CD14-positive monocyte (primary cell): ENCODE data around the gene TESPA1. TPM values are rescaled to one million over a fixed set of nuclear protein-coding genes. Genes with fewer than 3 reads are reported as not detected.
"Not testable (repeated sequence)": the region's sequence is repeated elsewhere in the genome, so short reads cannot be mapped to it uniquely, and the experiment has no call there.

ENCODE experiments used
- DNase-seq, 3 donors: peaks; one replicate each; pipeline ENCODE4 v3.0.0-alpha.2; 2011 to 2022
- H2AFZ ChIP-seq: 2 replicates; pipeline ENCODE4 v1.6.0; 2012; ENCODE audit warnings: mild to moderate bottlenecking, low read depth, low read length, inconsistent platforms; ENCODE audit not compliant: insufficient read depth, poor library complexity, severe bottlenecking
- H3K27ac ChIP-seq, 2 donors: 1 replicate in 1 of 2; 2 replicates in 1 of 2; pipeline ENCODE4 v1.5.1; 2012 to 2013; ENCODE audit warnings: low read length in 2 of 2, control low read depth in 1 of 2, inconsistent platforms in 1 of 2, low read depth in 1 of 2, mild to moderate bottlenecking in 1 of 2
- H3K27me3 ChIP-seq, 2 donors: one replicate each; pipeline versions ENCODE4 v1.6.0 to v1.6.1; 2011 to 2013; ENCODE audit warnings: low read length in 2 of 2; ENCODE audit not compliant: control insufficient read depth in 2 of 2, insufficient read depth in 2 of 2
- H3K36me3 ChIP-seq, 2 donors: replicated peaks in 1 of 2; 1 replicate in 1 of 2; 2 replicates in 1 of 2; pipeline versions ENCODE4 v1.5.1 to v1.6.1; 2012 to 2013; ENCODE audit warnings: low read length in 2 of 2, control low read depth in 1 of 2, inconsistent platforms in 1 of 2, mild to moderate bottlenecking in 1 of 2; ENCODE audit not compliant: insufficient read depth in 2 of 2, control insufficient read depth in 1 of 2
- H3K4me1 ChIP-seq, 2 donors: 1 replicate in 1 of 2; 2 replicates in 1 of 2; pipeline versions ENCODE4 v1.5.1 to v1.6.1; 2012 to 2013; ENCODE audit warnings: low read length in 2 of 2, control low read depth in 1 of 2, inconsistent platforms in 1 of 2, mild to moderate bottlenecking in 1 of 2, moderate library complexity in 1 of 2; ENCODE audit not compliant: insufficient read depth in 2 of 2, control insufficient read depth in 1 of 2
- H3K4me2 ChIP-seq: replicated peaks from 2 replicates; pipeline ENCODE3; 2012; ENCODE audit warnings: low read length, moderate library complexity, mild to moderate bottlenecking; ENCODE audit not compliant: poor library complexity, severe bottlenecking; ENCODE audit errors: extremely low read depth
- H3K4me3 ChIP-seq, 3 experiments: fragments of 200-600 bp in 1 of 3; sonication (generic) in 1 of 3; replicated peaks in 1 of 3; 1 replicate in 2 of 3; 2 replicates in 1 of 3; pipeline ENCODE4 v1.5.1; 2011 to 2013; ENCODE audit warnings: low read length in 3 of 3, mild to moderate bottlenecking in 3 of 3, control low read depth in 2 of 3, low read depth in 2 of 3, inconsistent platforms in 1 of 3, moderate library complexity in 1 of 3
- H3K79me2 ChIP-seq: 2 replicates; pipeline ENCODE4 v1.6.0; 2012; ENCODE audit warnings: mild to moderate bottlenecking, control low read depth, inconsistent platforms, low read length, moderate library complexity; ENCODE audit not compliant: insufficient read depth
- H3K9ac ChIP-seq: 2 replicates; pipeline ENCODE4 v1.6.0; 2017; ENCODE audit warnings: low read length, mild to moderate bottlenecking; ENCODE audit not compliant: insufficient read depth, poor library complexity, severe bottlenecking
- H3K9me3 ChIP-seq, 2 donors: replicated peaks in 1 of 2; 1 replicate in 1 of 2; 2 replicates in 1 of 2; pipeline versions ENCODE4 v1.5.1 to v1.6.1; 2012 to 2013; ENCODE audit warnings: low read length in 2 of 2, control low read depth in 1 of 2; ENCODE audit not compliant: control insufficient read depth in 1 of 2, insufficient read depth in 1 of 2
- H4K20me1 ChIP-seq: 2 replicates; pipeline ENCODE4 v1.6.0; 2012; ENCODE audit warnings: mild to moderate bottlenecking, low read length, control low read depth, moderate library complexity; ENCODE audit not compliant: insufficient read depth
- H3K27ac Mint-ChIP-seq, 7 donors: one replicate each; pipeline ENCODE4 v1.8.0; 2020; ENCODE audit warnings: mild to moderate bottlenecking in 7 of 7, mixed read lengths in 7 of 7, moderate library complexity in 6 of 7, inconsistent platforms in 2 of 7
- H3K27me3 Mint-ChIP-seq, 3 donors: one replicate each; pipeline ENCODE4 v1.8.0; 2021 to 2022; ENCODE audit warnings: low read depth in 3 of 3, mild to moderate bottlenecking in 3 of 3, mixed read lengths in 3 of 3, moderate library complexity in 3 of 3, inconsistent platforms in 1 of 3
- H3K36me3 Mint-ChIP-seq, 2 donors: one replicate each; pipeline ENCODE4 v1.8.0; 2020; ENCODE audit warnings: mixed read lengths in 2 of 2, inconsistent platforms in 1 of 2, mild to moderate bottlenecking in 1 of 2
- H3K4me1 Mint-ChIP-seq: one replicate; pipeline ENCODE4 v1.8.0; 2020; ENCODE audit warnings: mild to moderate bottlenecking, mixed read lengths
- H3K4me3 Mint-ChIP-seq, 2 donors: one replicate each; pipeline ENCODE4 v1.8.0; 2020; ENCODE audit warnings: mild to moderate bottlenecking in 2 of 2, mixed read lengths in 2 of 2, moderate library complexity in 1 of 2
- H3K9me3 Mint-ChIP-seq, 7 donors: one replicate each; pipeline ENCODE4 v1.8.0; 2020 to 2022; ENCODE audit warnings: mixed read lengths in 7 of 7, mild to moderate bottlenecking in 6 of 7, moderate library complexity in 6 of 7, inconsistent platforms in 2 of 7
- CTCF ChIP-seq: fragments of 200-600 bp; IDR thresholded peaks from one replicate; pipeline ENCODE4 v1.8.0; 2022; ENCODE audit warnings: antibody characterized with exemption, mild to moderate bottlenecking
- WGBS: methylation state at CpG from one replicate; pipeline ENCODE4 v1.1.5; 2013; ENCODE audit warnings: missing lambda C conversion rate; ENCODE audit not compliant: insufficient coverage; 5-methylcytosine and 5-hydroxymethylcytosine counted together
- intact Hi-C, 2 donors: fragments of 100-400 bp; cut with micrococcal nuclease; formaldehyde crosslinking; loops; one replicate each; pipeline versions ENCODE4 v1.15.0 to v1.15.1; 2023
- polyA plus RNA-seq, 3 donors: library from polyadenylated mRNA; depleted of rRNA in 1 of 3; unstranded in 2 of 3; stranded (reverse) in 1 of 3; fragments of 300-500 nt in 2 of 3; fragments of >200 nt in 1 of 3; fragmentation: Illumina TruSeq in 2 of 3; gene quantifications; 1 replicate in 2 of 3; 2 replicates in 1 of 3; pipeline ENCODE4 v1.2.3, GENCODE V29; 2012 to 2021

The TESPA1 gene
- polyA plus RNA-seq, 3 donors: 0.23 to 0.61 (median 0.37) TPM

- H3K27ac Mint-ChIP-seq: no peak overlapping the region
- Histone ChIP-seq H3K36me3 (no peaks in the 10 kb centered on the region), H2AFZ (no peak overlapping the region), H3K4me2 (no peak overlapping the region), H3K4me3 (no peak overlapping the region), H4K20me1 (no peaks in the 10 kb centered on the region), H3K27me3 (no peaks in the 10 kb centered on the region), H3K79me2 (no peaks in the 10 kb centered on the region), H3K4me1 (peaks cover 5 to 7% of the 10 kb centered on the region in 2 donors), H3K27ac (no peak overlapping the region), H3K9ac (no peak overlapping the region), H3K9me3 (no peaks in the 10 kb centered on the region)
- peaks cover 0 to 2% (median 0%) of the 10 kb centered on the region in 3 donors for H3K27me3 Mint-ChIP-seq
- peaks cover 0 to 4% of the 10 kb centered on the region in 2 donors for H3K36me3 Mint-ChIP-seq
- DNase-seq: no peak
- no peak for TF ChIP-seq CTCF
- WGBS: 38% methylated on average over 2 of the region's 2 CpGs
- no peaks in the 10 kb centered on the region for H3K4me1 Mint-ChIP-seq
- intact Hi-C loops: no loop called here
- H3K4me3 Mint-ChIP-seq: no peak overlapping the region
- no peaks in the 10 kb centered on the region for H3K9me3 Mint-ChIP-seq
Measured at GRCh38 chr12:54945082-54945481, 39.5 kb downstream of the TESPA1 start.

- H3K4me3 ChIP-seq, H3K4me2 ChIP-seq, H3K4me1 ChIP-seq, H3K9ac ChIP-seq, H3K27ac Mint-ChIP-seq, H4K20me1 ChIP-seq, DNase-seq, H3K9me3 ChIP-seq, H3K27ac ChIP-seq, H3K79me2 ChIP-seq, H3K27me3 ChIP-seq, H3K36me3 Mint-ChIP-seq, H3K9me3 Mint-ChIP-seq, H3K4me3 Mint-ChIP-seq, H3K27me3 Mint-ChIP-seq, H3K4me1 Mint-ChIP-seq, H3K36me3 ChIP-seq, intact Hi-C loops, H2AFZ ChIP-seq: not testable (repeated sequence)
- 100% methylated on average over 1 of the region's 4 CpGs for WGBS
Measured at GRCh38 chr12:54943292-54943691, 41.3 kb downstream of the TESPA1 start.
